H1 (cell line): Measurements from ENCODE around the gene DGKZ. TPM values are rescaled to one million over a fixed set of nuclear protein-coding genes. Genes with fewer than 3 reads are reported as not detected.

Experiments used
- CTCF ChIA-PET: fragments of 300-600 bp; sonication (Branson Sonifier 250); formaldehyde crosslinking; loops from one replicate; lab custom pipeline; 2021; ENCODE audit not compliant: partially characterized antibody; lab: Charles Lee
- POLR2A ChIA-PET: fragments of 300-600 bp; sonication (Branson Sonifier 250); formaldehyde crosslinking; loops from one replicate; lab custom pipeline; 2021; ENCODE audit warnings: inconsistent platforms; ENCODE audit not compliant: partially characterized antibody; lab: Charles Lee
- DNase-seq, 2 experiments: peaks; one replicate each; pipeline versions ENCODE4 v3.0.0 to v3.0.0-alpha.2; 2010 to 2022; ENCODE audit warnings: low spot score in 2 of 2, low read depth in 1 of 2, mixed read lengths in 1 of 2
- FAIRE-seq: peaks from 2 replicates; lab custom pipeline; 2011; peaks lifted over from hg19 to GRCh38; lab: Jason Lieb, UNC
- H2AFZ ChIP-seq: 2 replicates; pipeline ENCODE4 v1.8.1; 2012; ENCODE audit warnings: low read length, inconsistent platforms
- H2AK5ac ChIP-seq: 2 replicates; pipeline ENCODE4 v1.6.1; 2013; ENCODE audit warnings: low read depth, low read length
- H2BK120ac ChIP-seq: replicated peaks from 2 replicates; pipeline ENCODE3; 2013; ENCODE audit warnings: low read depth, low read length, inconsistent platforms
- H2BK12ac ChIP-seq: 2 replicates; pipeline ENCODE4 v1.6.1; 2013; ENCODE audit warnings: low read depth, low read length
- H2BK15ac ChIP-seq: 2 replicates; pipeline ENCODE4 v1.6.1; 2013; ENCODE audit warnings: low read length
- H2BK20ac ChIP-seq: 2 replicates; pipeline ENCODE4 v1.6.1; 2013; ENCODE audit warnings: low read length
- H2BK5ac ChIP-seq: 2 replicates; pipeline ENCODE4 v1.6.1; 2013; ENCODE audit warnings: low read depth, low read length
- H3K14ac ChIP-seq: 2 replicates; pipeline ENCODE4 v1.6.1; 2013; ENCODE audit warnings: inconsistent platforms; ENCODE audit not compliant: insufficient read length
- H3K18ac ChIP-seq: 2 replicates; pipeline ENCODE4 v1.6.1; 2013; ENCODE audit warnings: low read length; ENCODE audit errors: extremely low read depth
- H3K23ac ChIP-seq: 2 replicates; pipeline ENCODE4 v1.6.1; 2013; ENCODE audit warnings: inconsistent platforms; ENCODE audit not compliant: insufficient read length
- H3K23me2 ChIP-seq: 2 replicates; pipeline ENCODE4 v1.6.1; 2013; ENCODE audit warnings: low read depth, low read length
- H3K27ac ChIP-seq: 2 replicates; pipeline ENCODE4 v1.6.1; 2011; ENCODE audit warnings: low read depth, low read length, inconsistent platforms
- H3K27me3 ChIP-seq, 4 experiments: replicated peaks in 1 of 4; 1 replicate in 1 of 4; 2 replicates in 3 of 4; pipeline versions ENCODE4 v1.6.1 to v1.8.1; 2011 to 2013; ENCODE audit warnings: low read length in 3 of 4, mild to moderate bottlenecking in 3 of 4, inconsistent platforms in 2 of 4, mixed read lengths in 2 of 4, moderate library complexity in 1 of 4; ENCODE audit not compliant: control insufficient read depth in 3 of 4, insufficient read depth in 3 of 4; ENCODE audit errors: extremely low read depth in 1 of 4
- H3K36me3 ChIP-seq, 4 experiments: 2 replicates each; pipeline versions ENCODE4 v1.6.1 to v1.8.1; 2011 to 2013; ENCODE audit warnings: mild to moderate bottlenecking in 4 of 4, low read length in 3 of 4, moderate library complexity in 2 of 4, control low read depth in 1 of 4, inconsistent platforms in 1 of 4; ENCODE audit not compliant: insufficient read depth in 4 of 4, control insufficient read depth in 2 of 4
- H3K4ac ChIP-seq: replicated peaks from 2 replicates; pipeline ENCODE3; 2013; ENCODE audit warnings: low read length, low read depth, mixed read lengths, inconsistent platforms; ENCODE audit not compliant: insufficient read length
- H3K4me1 ChIP-seq, 4 experiments: replicated peaks in 1 of 4; 1 replicate in 1 of 4; 2 replicates in 3 of 4; pipeline versions ENCODE4 v1.6.1 to v1.8.1; 2011 to 2013; ENCODE audit warnings: low read length in 3 of 4, inconsistent platforms in 2 of 4, mixed read lengths in 1 of 4; ENCODE audit not compliant: insufficient read depth in 4 of 4, control insufficient read depth in 3 of 4
- H3K4me2 ChIP-seq, 2 experiments: 2 replicates each; pipeline versions ENCODE4 v1.6.1 to v1.8.1; 2011 to 2013; ENCODE audit warnings: low read depth in 2 of 2, low read length in 2 of 2, control low read depth in 1 of 2, inconsistent platforms in 1 of 2, mild to moderate bottlenecking in 1 of 2; ENCODE audit not compliant: insufficient read depth in 1 of 2
- H3K4me3 ChIP-seq, 4 experiments: fragments of 200-600, 300-600 bp in 1 of 4; sonication (generic), shearing (Covaris generic), sonication (Bioruptor Twin) in 1 of 4; 2 replicates each; pipeline versions ENCODE4 v1.5.1 to v1.8.1; 2011 to 2016; ENCODE audit warnings: low read length in 4 of 4, low read depth in 3 of 4, control low read depth in 2 of 4, inconsistent platforms in 2 of 4, mild to moderate bottlenecking in 2 of 4, mixed read lengths in 1 of 4, moderate library complexity in 1 of 4; ENCODE audit not compliant: insufficient read depth in 2 of 4; ENCODE audit errors: extremely low read depth in 1 of 4
- H3K56ac ChIP-seq: replicated peaks from 2 replicates; pipeline ENCODE3; 2013; ENCODE audit warnings: low read depth, mild to moderate bottlenecking, mixed read lengths, low read length, inconsistent platforms; ENCODE audit not compliant: insufficient read length
- H3K79me1 ChIP-seq: 2 replicates; pipeline ENCODE4 v1.6.1; 2013; ENCODE audit warnings: low read depth, low read length, control low read depth
- H3K79me2 ChIP-seq, 2 experiments: 2 replicates each; pipeline versions ENCODE4 v1.6.1 to v1.8.1; 2012 to 2013; ENCODE audit warnings: low read length in 2 of 2, mild to moderate bottlenecking in 2 of 2, inconsistent platforms in 1 of 2; ENCODE audit not compliant: insufficient read depth in 2 of 2, control insufficient read depth in 1 of 2
- H3K9ac ChIP-seq, 4 experiments: replicated peaks in 1 of 4; 1 replicate in 1 of 4; 2 replicates in 3 of 4; pipeline versions ENCODE4 v1.6.1 to v1.8.1; 2011 to 2013; ENCODE audit warnings: low read depth in 3 of 4, low read length in 3 of 4, control low read depth in 2 of 4, mild to moderate bottlenecking in 2 of 4, moderate library complexity in 2 of 4, inconsistent platforms in 1 of 4; ENCODE audit errors: extremely low read depth in 1 of 4
- H3K9me3 ChIP-seq, 2 experiments: 2 replicates each; pipeline versions ENCODE4 v1.6.1 to v1.8.1; 2012 to 2013; ENCODE audit warnings: mild to moderate bottlenecking in 2 of 2, moderate library complexity in 2 of 2, control low read depth in 1 of 2, inconsistent platforms in 1 of 2, low read depth in 1 of 2, low read length in 1 of 2, mixed read lengths in 1 of 2; ENCODE audit not compliant: insufficient read depth in 2 of 2
- H4K20me1 ChIP-seq, 2 experiments: replicated peaks in 1 of 2; 2 replicates each; pipeline versions ENCODE3 to v1.8.1; 2011 to 2013; ENCODE audit warnings: inconsistent platforms in 2 of 2, low read length in 2 of 2, mild to moderate bottlenecking in 1 of 2; ENCODE audit not compliant: insufficient read depth in 2 of 2, control insufficient read depth in 1 of 2
- H4K5ac ChIP-seq: 2 replicates; pipeline ENCODE4 v1.6.1; 2013; ENCODE audit warnings: low read length, low read depth, mixed read lengths, inconsistent platforms; ENCODE audit not compliant: insufficient read length
- H4K8ac ChIP-seq: 2 replicates; pipeline ENCODE4 v1.8.0; 2013; ENCODE audit warnings: mild to moderate bottlenecking, moderate library complexity, low read length, inconsistent platforms; ENCODE audit not compliant: insufficient read depth; ENCODE audit errors: extremely low read depth
- H4K91ac ChIP-seq: replicated peaks from 2 replicates; pipeline ENCODE3; 2013; ENCODE audit warnings: low read length, mixed read lengths, inconsistent platforms; ENCODE audit not compliant: insufficient read length
- CTCF ChIP-seq, 3 experiments: IDR thresholded peaks; 1 replicate in 2 of 3; 2 replicates in 1 of 3; pipeline versions ENCODE4 v1.5.1 to v1.6.1; 2011; ENCODE audit warnings: low read length in 3 of 3, mild to moderate bottlenecking in 3 of 3, inconsistent platforms in 2 of 3, low read depth in 1 of 3, moderate library complexity in 1 of 3; ENCODE audit not compliant: insufficient read depth in 1 of 3; ENCODE audit errors: control extremely low read depth in 1 of 3
- POLR2A ChIP-seq, 2 experiments: IDR thresholded peaks; 1 replicate in 1 of 2; 2 replicates in 1 of 2; pipeline ENCODE4 v1.6.1; 2011; ENCODE audit warnings: low read depth in 2 of 2, low read length in 2 of 2, mild to moderate bottlenecking in 2 of 2; ENCODE audit errors: control extremely low read depth in 1 of 2
- RAD21 ChIP-seq, 2 experiments: IDR thresholded peaks in 1 of 2; conservative IDR thresholded peaks in 1 of 2; 2 replicates each; pipeline ENCODE4 v1.6.1; 2011; ENCODE audit warnings: low read depth in 2 of 2, low read length in 2 of 2, improper control_type of control experiment in 1 of 2, inconsistent platforms in 1 of 2, mild to moderate bottlenecking in 1 of 2, moderate library complexity in 1 of 2
- SP4 ChIP-seq: IDR thresholded peaks from 2 replicates; pipeline ENCODE4 v1.6.1; 2012; ENCODE audit warnings: low read length, inconsistent platforms
- YY1 ChIP-seq: IDR thresholded peaks from 2 replicates; pipeline ENCODE4 v1.6.1; 2011; ENCODE audit warnings: low read depth, mild to moderate bottlenecking, low read length
- WGBS, 2 experiments: shearing (Covaris generic) in 1 of 2; methylation state at CpG; one replicate each; pipeline versions ENCODE4 v1.1.6 to v1.1.7; 2013 to 2015; ENCODE audit warnings: low lambda C conversion rate in 2 of 2, mixed read lengths in 2 of 2, inconsistent platforms in 1 of 2, low coverage in 1 of 2, missing lambda C conversion rate in 1 of 2; ENCODE audit not compliant: insufficient replicate concordance in 2 of 2, insufficient coverage in 1 of 2, insufficient read length in 1 of 2; ENCODE audit errors: extremely low coverage in 1 of 2, missing lambda C conversion rate in 1 of 2; 5-methylcytosine and 5-hydroxymethylcytosine counted together
- polyA plus RNA-seq, 7 experiments: library from polyadenylated mRNA; depleted of rRNA in 3 of 7; stranded (reverse) in 5 of 7; unstranded in 2 of 7; fragments of >200 nt in 5 of 7; fragments of 200-250 nt in 2 of 7; gene quantifications; 1 replicate in 5 of 7; 2 replicates in 1 of 7; 4 replicates in 1 of 7; pipeline versions ENCODE4 v1.2.1 to v1.2.3, GENCODE V29; 2011 to 2013; ENCODE audit warnings: missing spikeins in 2 of 7, mixed read lengths in 2 of 7
- total RNA-seq: library from RNA; stranded (reverse); fragmentation: NEBNext Ultra II Directional; extraction: Animal tissue kit (Norgen Biotek cat#: 25700); gene quantifications from 2 replicates; pipeline ENCODE4 v1.2.1, GENCODE V29; 2021

Gene DGKZ
- total and polyA plus RNA-seq, 2 of the 8 experiments (the other 6 are each of a cell fraction or from before 2014, with no cell fraction given), result 84.4 to 184 TPM

- Histone ChIP-seq H4K20me1 (peaks cover 9 to 16% of the 10 kb centered on the region in 2 experiments), H2BK120ac (peak overlapping the region; percentile 48), H3K18ac (peak overlapping the region; percentile 26), H2BK20ac (peak overlapping the region; percentile 83; the same call in 1 of the 2 replicates), H3K4ac (peak overlapping the region; percentile 49), H3K27ac (peak overlapping the region; percentile 34; the same call in 1 of the 2 replicates), H3K79me1 (peaks cover 10% of the 10 kb centered on the region), H3K23me2 (peaks cover 13% of the 10 kb centered on the region), H3K27me3 (peaks cover 0 to 7% (median 4%) of the 10 kb centered on the region in 4 experiments; a peak in 1 of 7 replicates), H3K56ac (no peak overlapping the region), H3K79me2 (peaks cover 0 to 25% of the 10 kb centered on the region in 2 experiments; a peak in 2 of 4 replicates), H2AFZ (no peak overlapping the region), H2BK12ac (peak overlapping the region; percentile 99; the same call in 1 of the 2 replicates), H4K5ac (no peak overlapping the region), H3K4me3 (no peak overlapping the region), H3K9ac (no peak overlapping the region), H2BK5ac (peak overlapping the region; percentile 49; the same call in 1 of the 2 replicates), H3K14ac (no peak overlapping the region), H3K4me2 (peak overlapping the region in 1 of 2 experiments; percentile 10; a peak in 1 of 4 replicates), H4K8ac (no peak overlapping the region), H4K91ac (peak overlapping the region; percentile 96), H3K4me1 (peaks cover 31 to 54% (median 41%) of the 10 kb centered on the region in 4 experiments), H3K36me3 (no peaks in the 10 kb centered on the region), H2AK5ac (peak overlapping the region; percentile 56; the same call in 1 of the 2 replicates), H3K23ac (no peak overlapping the region), H2BK15ac (peak overlapping the region; percentile 48; the same call in 1 of the 2 replicates), H3K9me3 (no peaks in the 10 kb centered on the region)
- TF ChIP-seq POLR2A (IDR thresholded peaks at IDR 0.05; ENCODE audit: control extremely low read depth in 1 of 2, low read depth in 2 of 2, low read length in 2 of 2), result 0 out of 3 replicates have a peak, but pooled peaks of 1 of the 2 experiments have one; percentile 27
- peak; percentile 19 to 39 (median 35) for TF ChIP-seq CTCF (IDR thresholded peaks at IDR 0.05; ENCODE audit: control extremely low read depth in 1 of 3, insufficient read depth in 1 of 3, low read depth in 1 of 3, low read length in 3 of 3)
- TF ChIP-seq YY1, result peak; percentile 31; the same call in 1 of the 2 replicates
- TF ChIP-seq SP4, result no peak
- TF ChIP-seq RAD21 (IDR thresholded peaks at IDR 0.05 in 1 of 2, conservative IDR thresholded peaks at IDR 0.05 in 1 of 2; ENCODE audit: low read depth in 2 of 2, low read length in 2 of 2), result peak; percentile 12 to 37; a peak in 2 of 4 replicates
- ChIA-PET CTCF (interaction anchor here (0.6 to 44.5 kb wide), 13 partner anchors 3 to 211 kb away, joined by 3 to 1004 read pairs (median 7); partner anchors contain the start of genes CREB3L1, DGKZ and MDK), POLR2A (interaction anchor here (1.1 to 3.0 kb wide), 10 partner anchors 9 to 108 kb away, joined by 3 to 10 read pairs (median 4); partner anchors contain the start of gene MDK)
- 51% methylated on average over 18 of the region's 20 CpGs; no CpG with 5 or more reads in 1 of the 2 experiments for WGBS, 2 experiments
- DNase-seq (no peak), FAIRE-seq (no peak)
These were observed 2.1 kb upstream of the DGKZ start for GRCh38 chr11:46345131-46345597.
